SIG-M5 treated with dmso at 0.1 percent for 504 hours (cell line): ENCODE measurements around the gene PPP1CA.

Experiments
- DNase-seq: peaks from one replicate; lab custom pipeline; 2025; ENCODE audit not compliant: unreplicated experiment; lab: John Stamatoyannopoulos, UW

Gene PPP1CA

GRCh38 chr11:67401495-67402191 is at the start of gene PPP1CA:
TSS of gene PPP1CA (minus strand) at chr11:67401858. CDS start at chr11:67401782, 76 bp downstream.
- DNase-seq: peak; percentile 90

- no peak for DNase-seq
These were observed 49.4 kb upstream of the PPP1CA start for GRCh38 chr11:67450796-67451657.

GRCh38 chr11:67449116-67449844 is 47.6 kb upstream of the PPP1CA start:
- peak; percentile 14 for DNase-seq

GRCh38 chr11:67448220-67448609 is 46.6 kb upstream of the PPP1CA start:
- DNase-seq: no peak

- no peak for DNase-seq
These were observed 43.9 kb upstream of the PPP1CA start for GRCh38 chr11:67445515-67445914.

- DNase-seq: no peak
These were observed 41.1 kb upstream of the PPP1CA start for GRCh38 chr11:67442504-67443404.

- DNase-seq: no peak
These were observed 40.2 kb upstream of the PPP1CA start for GRCh38 chr11:67441731-67442351.

- DNase-seq: no peak
These were observed 39.5 kb upstream of the PPP1CA start for GRCh38 chr11:67441098-67441563.

GRCh38 chr11:67440229-67441097 is 38.8 kb upstream of the PPP1CA start:
- DNase-seq: no peak

- peak; percentile 4 for DNase-seq
These were observed 37.9 kb upstream of the PPP1CA start for GRCh38 chr11:67439321-67440228.

GRCh38 chr11:67438158-67438902 is 36.7 kb upstream of the PPP1CA start:
- DNase-seq: no peak

- no peak for DNase-seq
These were observed 36.1 kb upstream of the PPP1CA start for GRCh38 chr11:67437809-67438157.

- no peak for DNase-seq
These were observed 35.6 kb upstream of the PPP1CA start, which contains the start of gene PTPRCAP for GRCh38 chr11:67437082-67437808. TSS of gene PTPRCAP (minus strand) at chr11:67437682. CDS start at chr11:67437619, 63 bp downstream.

GRCh38 chr11:67436459-67437081 is 34.9 kb upstream of the PPP1CA start:
- DNase-seq: no peak

- DNase-seq: no peak
These were observed 34.2 kb upstream of the PPP1CA start for GRCh38 chr11:67435727-67436458.
